ENCODE measurements around the gene SDK2. TPM values are rescaled to one million over a fixed set of nuclear protein-coding genes. Genes with fewer than 3 reads are reported as not detected.

SDK2 gene
- total RNA-seq, 4 donors from 2014 or later, result 1.5 to 7.0 (median 3.7) TPM

DNA sequence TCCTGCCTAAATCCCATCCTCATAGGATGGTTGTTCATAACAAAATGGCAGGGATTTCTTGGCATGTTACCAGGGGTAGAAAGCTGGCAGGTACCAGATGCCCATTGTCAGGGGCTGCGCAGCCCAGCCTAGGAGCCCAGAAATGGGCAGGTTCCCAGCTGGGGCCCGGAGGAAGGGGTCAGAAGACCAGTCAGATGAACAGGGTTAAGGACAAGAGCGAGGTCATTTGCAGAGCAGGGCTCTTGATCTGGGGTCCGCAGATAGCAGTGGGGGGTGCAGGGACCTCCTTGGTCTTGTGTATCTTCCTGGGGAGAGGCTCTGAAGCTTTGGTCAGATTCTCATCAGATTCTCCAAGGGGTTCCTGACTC is 280.1 kb downstream of the SDK2 start:
- no peak for TF ChIP-seq POLR2A (IDR thresholded peaks at IDR 0.05)
- TF ChIP-seq, protein P1, sequence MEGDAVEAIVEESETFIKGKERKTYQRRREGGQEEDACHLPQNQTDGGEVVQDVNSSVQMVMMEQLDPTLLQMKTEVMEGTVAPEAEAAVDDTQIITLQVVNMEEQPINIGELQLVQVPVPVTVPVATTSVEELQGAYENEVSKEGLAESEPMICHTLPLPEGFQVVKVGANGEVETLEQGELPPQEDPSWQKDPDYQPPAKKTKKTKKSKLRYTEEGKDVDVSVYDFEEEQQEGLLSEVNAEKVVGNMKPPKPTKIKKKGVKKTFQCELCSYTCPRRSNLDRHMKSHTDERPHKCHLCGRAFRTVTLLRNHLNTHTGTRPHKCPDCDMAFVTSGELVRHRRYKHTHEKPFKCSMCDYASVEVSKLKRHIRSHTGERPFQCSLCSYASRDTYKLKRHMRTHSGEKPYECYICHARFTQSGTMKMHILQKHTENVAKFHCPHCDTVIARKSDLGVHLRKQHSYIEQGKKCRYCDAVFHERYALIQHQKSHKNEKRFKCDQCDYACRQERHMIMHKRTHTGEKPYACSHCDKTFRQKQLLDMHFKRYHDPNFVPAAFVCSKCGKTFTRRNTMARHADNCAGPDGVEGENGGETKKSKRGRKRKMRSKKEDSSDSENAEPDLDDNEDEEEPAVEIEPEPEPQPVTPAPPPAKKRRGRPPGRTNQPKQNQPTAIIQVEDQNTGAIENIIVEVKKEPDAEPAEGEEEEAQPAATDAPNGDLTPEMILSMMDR (IDR thresholded peaks at IDR 0.05), result no peak
- Histone ChIP-seq H3K4me1 (peaks cover 13 to 28% of the 10 kb centered on the region in 2 donors), H3K27ac (no peak overlapping the region), H3K36me3 (no peaks in the 10 kb centered on the region), H3K9me3 (no peaks in the 10 kb centered on the region), H3K27me3 (no peaks in the 10 kb centered on the region), H3K4me3 (replicated peaks in 1 of 3) (no peak overlapping the region)
- no peak for DNase-seq
- WGBS, 2 donors, result 87 to 95% methylated on average over 3 to 4 of the region's 4 CpGs
- intact Hi-C loops (cut with DNase I), result loop anchor here (2.0 kb wide), 1 partner anchor 51 kb away; the partner anchor contains the start of gene CDC42EP4

DNA sequence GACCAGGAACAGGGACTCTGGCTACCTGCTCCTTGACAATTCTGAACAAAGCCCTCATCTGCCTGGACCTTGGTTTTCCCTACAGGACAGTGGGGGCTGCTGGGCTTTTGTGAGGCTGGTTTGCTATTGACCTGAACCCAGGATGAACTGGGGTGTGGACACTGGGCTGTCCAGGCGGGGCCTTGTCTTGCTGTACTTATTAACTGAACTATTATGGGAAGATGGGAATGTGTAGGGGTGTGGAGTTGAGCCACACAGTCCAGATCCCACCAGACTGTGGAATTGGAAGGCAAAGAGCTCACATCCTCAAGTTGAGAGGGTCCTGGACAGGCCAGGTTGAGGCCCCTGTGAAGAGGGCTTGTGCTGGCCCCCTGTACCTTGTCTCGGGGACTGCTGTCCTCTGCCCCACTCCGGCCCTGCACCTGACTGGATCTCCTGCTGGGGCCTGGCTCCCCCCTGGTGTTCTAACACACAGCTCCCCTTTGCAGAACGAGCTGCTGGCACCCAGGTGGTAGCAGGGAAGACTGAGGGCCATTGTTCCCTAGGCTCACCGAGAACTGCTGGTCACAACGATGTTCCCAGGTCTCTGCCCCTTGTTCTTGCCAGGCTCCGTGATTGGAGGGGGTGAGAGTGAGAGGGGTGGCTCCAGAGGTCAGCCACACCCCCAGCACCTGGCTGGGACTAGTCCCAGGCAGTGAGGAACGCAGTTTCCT is 280.6 kb downstream of the SDK2 start:
- no peak overlapping the region for H3K27ac ChIP-seq
- no peaks in the 10 kb centered on the region for H3K36me3 ChIP-seq
- H3K27me3 ChIP-seq, result no peaks in the 10 kb centered on the region
- no peak overlapping the region for H3K4me3 ChIP-seq (replicated peaks in 1 of 3)
- intact Hi-C loops (cut with DNase I), result loop anchor here (2.0 kb wide), 1 partner anchor 51 kb away; the partner anchor contains the start of gene CDC42EP4
- 86 to 94% methylated on average over 6 of the region's 8 CpGs for WGBS, 2 donors
- peaks cover 13 to 28% of the 10 kb centered on the region in 2 donors for H3K4me1 ChIP-seq
- no peak for TF ChIP-seq POLR2A (IDR thresholded peaks at IDR 0.05)
- TF ChIP-seq, protein P1 (IDR thresholded peaks at IDR 0.05), result no peak
- no peaks in the 10 kb centered on the region for H3K9me3 ChIP-seq
- DNase-seq, result no peak

DNA sequence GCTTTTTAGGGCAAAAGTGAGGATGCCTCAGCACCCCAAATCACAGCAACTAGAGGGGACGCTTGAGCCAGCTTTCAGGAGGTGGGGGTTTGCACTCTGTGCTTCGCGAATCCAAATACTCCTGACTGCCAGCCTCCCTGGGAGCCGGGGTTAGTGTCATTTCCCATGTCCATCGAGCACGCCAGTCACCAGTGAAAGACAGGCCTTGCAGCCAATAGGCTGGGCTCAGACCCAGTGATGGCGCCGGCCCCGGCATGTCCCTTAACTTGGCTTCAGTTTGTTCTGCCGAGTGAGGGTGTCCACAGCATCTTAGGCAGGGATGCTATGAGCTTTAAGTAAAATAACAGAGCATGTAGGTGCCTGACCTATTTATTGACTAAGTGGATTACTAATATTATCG is 281.5 kb downstream of the SDK2 start:
- Histone ChIP-seq H3K27me3 (no peaks in the 10 kb centered on the region), H3K4me3 (replicated peaks in 1 of 3) (no peak overlapping the region), H3K9me3 (no peaks in the 10 kb centered on the region), H3K4me1 (peaks cover 13 to 28% of the 10 kb centered on the region in 2 donors), H3K36me3 (no peaks in the 10 kb centered on the region), H3K27ac (no peak overlapping the region)
- no peak for DNase-seq
- 86 to 96% methylated on average over 10 of the region's 11 CpGs for WGBS, 2 donors
- intact Hi-C loops (cut with DNase I), result no loop called here
- no peak for TF ChIP-seq POLR2A (IDR thresholded peaks at IDR 0.05)
- TF ChIP-seq, protein P1 (IDR thresholded peaks at IDR 0.05), result no peak

DNA sequence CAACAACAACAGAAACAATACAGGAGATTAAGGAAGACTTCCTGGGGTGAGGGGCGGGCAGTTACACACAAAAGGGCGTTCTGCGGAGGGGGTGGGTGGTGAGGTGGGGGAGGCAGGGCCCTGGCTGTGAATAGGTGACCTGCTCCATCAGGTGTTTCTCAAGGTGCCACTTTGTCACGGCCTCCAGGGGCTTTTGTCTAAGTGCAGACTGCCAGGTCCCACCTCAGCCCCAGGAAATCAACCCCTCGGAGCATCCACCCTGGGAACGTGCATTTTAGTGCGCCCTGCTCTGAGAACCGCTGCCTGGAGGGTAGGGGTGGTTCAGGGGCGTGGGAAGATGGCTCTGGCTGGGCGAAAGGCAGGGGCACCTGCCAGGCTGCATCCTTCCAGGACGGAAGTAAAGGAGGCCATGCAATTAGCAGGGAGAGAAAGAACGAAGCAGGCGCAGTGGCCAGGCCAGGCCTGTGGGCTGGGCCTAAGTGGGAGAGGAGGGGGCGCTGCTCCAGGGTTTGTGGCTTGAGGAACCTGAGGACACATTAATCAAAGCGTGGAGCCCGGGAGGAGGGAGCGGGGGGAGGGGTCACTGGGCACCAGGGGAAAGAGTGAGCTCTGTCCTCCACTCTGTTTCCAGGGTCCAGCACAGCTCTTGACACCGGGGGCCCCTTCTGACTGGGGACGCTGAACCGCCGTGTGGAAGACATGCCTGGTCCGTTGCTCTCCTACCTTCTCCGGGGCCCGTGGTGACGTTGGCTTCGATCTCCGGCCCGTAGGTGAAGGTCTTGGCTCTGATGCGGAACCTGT is 283.1 kb downstream of the SDK2 start:
- intact Hi-C loops (cut with DNase I), result no loop called here
- Histone ChIP-seq H3K27ac (no peak overlapping the region), H3K36me3 (no peaks in the 10 kb centered on the region), H3K27me3 (no peaks in the 10 kb centered on the region), H3K9me3 (no peaks in the 10 kb centered on the region), H3K4me1 (peaks cover 13 to 22% of the 10 kb centered on the region in 2 donors), H3K4me3 (replicated peaks in 1 of 3) (no peak overlapping the region)
- no peak for DNase-seq
- TF ChIP-seq POLR2A (IDR thresholded peaks at IDR 0.05), result no peak
- TF ChIP-seq, protein P1 (IDR thresholded peaks at IDR 0.05), result no peak
- 81 to 85% methylated on average over 21 to 27 of the region's 29 CpGs for WGBS, 2 donors

DNA sequence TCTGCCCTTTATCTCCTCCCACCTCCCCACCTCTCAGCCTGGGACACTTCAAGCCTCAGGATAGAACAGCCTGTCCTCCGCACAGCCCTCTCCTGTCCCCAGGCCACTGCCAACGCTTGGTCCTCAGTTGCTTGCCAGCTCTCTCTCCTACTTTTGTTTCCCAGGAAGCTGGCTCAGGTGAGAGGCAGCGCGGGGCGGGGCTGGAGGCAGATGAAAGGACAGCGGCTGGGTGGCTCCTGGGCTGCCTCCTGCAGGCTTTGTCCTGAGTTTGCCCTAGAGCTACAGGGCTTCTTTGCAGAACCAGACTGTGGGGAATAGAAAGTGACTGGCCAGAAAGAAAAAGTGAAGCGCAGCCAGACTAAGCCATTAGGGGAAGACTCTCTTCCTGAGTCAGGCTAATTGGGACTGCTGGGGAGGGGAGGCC is 284.2 kb downstream of the SDK2 start:
- Histone ChIP-seq H3K9me3 (no peaks in the 10 kb centered on the region), H3K4me1 (peaks cover 13% of the 10 kb centered on the region in 2 donors), H3K4me3 (replicated peaks in 1 of 3) (no peak overlapping the region), H3K27me3 (no peaks in the 10 kb centered on the region), H3K27ac (peak overlapping the region in 2 of 3 donors; percentile 33 to 47), H3K36me3 (no peaks in the 10 kb centered on the region)
- TF ChIP-seq POLR2A (IDR thresholded peaks at IDR 0.05), result peak in 1 of 2 donors; percentile 47
- TF ChIP-seq, protein P1 (IDR thresholded peaks at IDR 0.05), result peak in 4 of 6 experiments; percentile 30 to 52 (median 46)
- peak; percentile 96 to 97 for DNase-seq
- intact Hi-C loops (cut with DNase I), result no loop called here
- 39 to 46% methylated on average over 7 of the region's 7 CpGs for WGBS, 2 donors

Measured in thyroid gland (tissue), 4 donors.